ELF-1 (cell line): ENCODE results near the gene CCDC157.
"Not testable (repeated sequence)": the region's sequence is repeated elsewhere in the genome, so short reads cannot be mapped to it uniquely, and the experiment has no call there.

ENCODE experiments used
- DNase-seq: peaks from one replicate; pipeline ENCODE4 v3.0.0-alpha.2; 2016; ENCODE audit warnings: low read depth, low spot score

CCDC157 gene

DNA sequence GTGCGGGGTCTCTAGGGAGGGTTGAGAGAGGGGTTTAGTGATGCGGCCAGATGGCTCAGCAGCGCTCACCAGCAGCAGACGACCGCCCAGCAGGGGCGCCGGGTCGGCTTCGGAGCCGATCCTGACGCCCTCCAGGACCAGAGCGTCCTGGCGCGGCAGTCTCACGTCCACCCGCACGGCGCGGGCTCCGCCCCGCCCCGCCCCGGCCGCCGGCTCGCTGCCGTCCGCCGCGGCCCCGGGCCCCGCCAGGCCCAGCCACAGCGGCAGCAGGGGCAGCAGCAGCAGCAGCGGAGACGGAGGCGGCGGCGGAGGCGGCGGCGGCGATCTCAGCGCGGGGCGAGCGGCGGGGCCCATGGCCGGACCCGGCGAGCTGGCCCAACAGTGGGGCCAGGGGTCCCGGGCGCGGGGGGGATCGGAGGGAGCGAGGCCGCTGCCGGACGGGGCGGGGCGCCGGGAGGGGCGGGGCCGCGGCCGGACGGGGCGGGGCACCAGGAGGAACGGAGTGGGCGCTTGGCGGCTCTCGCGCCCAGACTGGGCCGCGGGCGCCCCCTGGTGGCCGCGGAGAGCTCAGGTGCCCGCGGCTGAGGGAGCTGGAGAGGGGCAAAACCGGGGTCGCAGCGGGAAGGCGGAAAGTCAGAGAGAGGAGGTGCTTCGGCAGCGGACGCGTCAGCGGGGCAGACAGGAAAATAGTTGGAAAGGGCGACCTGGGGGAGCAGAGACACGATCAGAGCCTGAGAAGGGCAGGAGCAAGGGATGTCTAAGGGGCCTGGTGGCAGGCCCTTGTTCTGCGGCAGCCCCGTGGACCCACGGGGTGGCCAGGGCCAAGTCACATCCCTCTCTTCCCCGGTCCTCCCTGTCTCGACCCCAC lies 30.4 kb downstream of the CCDC157 start, which contains the start of gene RNF215:
TSS of gene RNF215 (minus strand) at position 452 of the 868 bp plus-strand sequence. CDS start at position 354, 98 bp downstream.
- peak; percentile 93 for DNase-seq

DNA sequence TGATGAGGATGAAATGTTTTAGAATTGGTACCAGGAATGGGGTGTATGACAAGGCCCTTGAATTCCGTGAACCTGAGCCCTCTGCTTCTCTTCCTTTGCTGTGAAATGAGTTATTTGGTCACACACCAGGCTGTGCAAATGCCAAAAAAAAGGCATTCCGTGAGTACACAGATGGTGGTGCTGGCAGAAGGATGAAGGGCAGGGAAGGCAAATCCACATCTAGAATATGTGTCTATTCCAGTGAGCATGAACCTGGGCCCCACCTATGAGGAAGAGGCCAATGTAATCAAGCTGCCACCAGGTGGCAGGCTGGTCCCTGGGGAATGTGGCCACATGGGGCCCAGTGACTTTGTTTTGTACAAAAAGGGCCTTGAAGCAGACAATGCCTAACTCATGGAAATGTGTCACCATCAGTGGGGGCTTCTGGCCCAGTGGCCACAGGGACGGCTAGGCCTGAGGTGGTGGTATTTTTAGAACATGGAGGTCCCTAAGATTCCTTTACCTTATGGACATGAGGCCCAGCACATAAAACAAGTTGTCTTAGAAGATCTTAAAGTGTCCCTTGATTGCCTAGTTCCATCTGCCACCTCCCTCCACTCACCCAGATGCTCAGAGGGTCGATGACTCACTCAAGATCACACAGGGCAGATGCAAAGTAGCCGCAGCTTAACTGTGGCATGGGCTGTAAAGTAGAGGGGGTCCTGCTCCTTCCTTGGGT lies 34.3 kb downstream of the CCDC157 start:
- peak; percentile 73 for DNase-seq

DNA sequence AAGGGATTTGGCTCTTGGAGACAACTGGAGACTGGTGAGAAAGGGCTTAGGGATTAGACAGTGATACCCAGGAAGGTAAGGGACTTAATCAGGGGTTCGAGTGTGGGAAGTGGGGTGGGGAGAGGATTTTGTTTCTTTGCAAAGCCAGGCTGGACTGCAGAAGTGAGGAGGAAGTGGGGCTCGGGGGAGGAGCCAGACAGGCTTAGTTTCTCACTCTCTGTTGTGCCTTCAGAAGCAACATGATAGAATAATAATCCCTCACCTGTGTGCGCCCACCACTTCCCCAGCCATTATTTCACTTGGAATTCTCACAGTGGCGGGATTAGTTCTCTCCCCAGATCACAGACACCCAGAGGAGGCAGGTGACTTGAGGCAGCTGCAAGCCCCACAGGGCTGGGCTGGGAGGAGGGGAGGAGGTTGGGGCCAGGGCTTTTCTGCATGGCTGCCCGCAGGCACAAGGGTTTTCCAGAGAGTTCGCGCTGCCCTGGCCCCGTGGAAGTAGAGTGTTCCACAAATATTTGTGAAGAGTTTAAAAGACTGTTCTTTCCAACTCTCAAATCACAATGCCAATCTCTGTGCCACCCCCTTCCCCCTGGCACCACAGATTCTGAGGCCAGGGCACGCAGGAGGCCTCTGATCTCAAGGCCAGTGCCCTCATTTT lies 36.0 kb downstream of the CCDC157 start:
- no peak for DNase-seq

DNA sequence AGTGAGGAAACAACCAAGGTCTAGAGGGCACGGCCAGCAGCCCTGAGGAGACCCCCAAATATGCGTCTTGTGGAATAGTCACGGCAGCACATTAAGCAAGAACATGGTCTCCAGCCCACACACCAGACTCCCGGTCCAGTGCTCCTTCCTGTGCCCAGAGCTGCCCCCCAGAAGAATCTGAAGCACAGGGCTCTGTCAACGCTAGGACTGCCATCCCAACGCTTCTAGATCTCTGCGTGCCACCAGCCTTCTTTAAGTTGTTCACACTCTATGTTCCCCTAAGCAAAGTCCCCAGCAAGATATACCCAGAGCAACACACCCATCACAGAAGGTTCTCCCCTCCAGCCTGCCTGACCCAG lies 36.5 kb downstream of the CCDC157 start:
- DNase-seq, result no peak

DNA sequence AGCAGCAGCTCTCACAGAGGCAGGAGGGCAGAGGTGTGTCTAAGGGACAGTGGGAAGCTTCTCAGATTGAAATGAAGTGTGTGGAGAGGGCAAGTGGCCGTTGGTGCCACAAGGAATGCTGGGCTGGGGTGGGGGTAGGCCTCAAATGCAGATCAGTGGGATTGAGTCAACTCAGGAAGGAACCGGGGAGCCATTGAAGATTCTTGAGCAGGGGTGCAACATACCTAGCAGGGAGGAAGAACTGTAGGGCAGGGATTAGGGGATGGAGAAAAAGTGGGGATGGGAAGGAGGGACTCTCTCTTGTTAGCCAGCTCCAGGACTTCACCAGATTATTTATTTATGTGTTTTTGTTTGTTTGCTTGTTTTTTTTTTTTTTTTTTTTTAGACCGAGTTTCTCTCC lies 37.1 kb downstream of the CCDC157 start:
- no peak for DNase-seq

DNA sequence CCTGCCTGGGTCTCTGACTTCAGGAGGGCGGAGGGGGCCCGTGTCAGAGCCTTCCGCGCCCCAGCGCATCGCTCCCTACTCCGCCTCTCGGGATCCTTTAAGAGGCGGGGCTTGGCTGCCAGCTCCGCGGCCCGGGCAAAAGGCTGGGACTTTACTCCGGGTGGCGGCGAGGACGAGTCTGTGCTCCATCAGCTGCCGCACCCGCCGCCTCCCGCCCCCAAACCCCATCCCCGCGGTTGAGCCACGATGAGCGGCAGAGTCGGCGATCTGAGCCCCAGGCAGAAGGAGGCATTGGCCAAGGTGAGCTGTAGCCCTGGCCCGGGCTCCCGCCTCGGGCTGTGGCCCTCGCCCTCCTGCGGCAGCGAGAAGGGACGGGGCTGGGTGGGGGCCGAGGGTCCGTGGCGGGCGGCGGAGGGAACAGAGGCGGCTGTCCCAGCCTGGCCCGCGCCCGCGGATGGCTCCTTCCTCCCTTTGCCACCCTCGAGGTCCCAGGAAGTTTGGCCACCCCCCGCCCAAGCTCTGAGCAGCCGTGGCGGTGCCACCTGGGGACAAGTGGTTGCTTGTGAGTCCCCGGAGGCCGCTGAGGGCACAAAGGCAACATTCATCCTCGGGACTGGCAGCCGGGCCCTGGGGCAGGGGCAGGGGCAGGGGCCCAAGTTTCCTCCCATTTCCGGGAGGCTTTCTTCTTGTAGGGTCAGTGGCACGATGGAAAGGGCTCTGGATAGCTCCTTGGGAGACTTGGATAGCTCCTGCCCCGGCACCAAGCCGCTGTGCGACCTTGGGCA lies 40.3 kb downstream of the CCDC157 start, which contains the start of gene SEC14L2:
TSS of gene SEC14L2 (plus strand) at position 148 of the 785 bp plus-strand sequence. CDS start at position 247, 99 bp downstream.
- DNase-seq, result peak; percentile 36

DNA sequence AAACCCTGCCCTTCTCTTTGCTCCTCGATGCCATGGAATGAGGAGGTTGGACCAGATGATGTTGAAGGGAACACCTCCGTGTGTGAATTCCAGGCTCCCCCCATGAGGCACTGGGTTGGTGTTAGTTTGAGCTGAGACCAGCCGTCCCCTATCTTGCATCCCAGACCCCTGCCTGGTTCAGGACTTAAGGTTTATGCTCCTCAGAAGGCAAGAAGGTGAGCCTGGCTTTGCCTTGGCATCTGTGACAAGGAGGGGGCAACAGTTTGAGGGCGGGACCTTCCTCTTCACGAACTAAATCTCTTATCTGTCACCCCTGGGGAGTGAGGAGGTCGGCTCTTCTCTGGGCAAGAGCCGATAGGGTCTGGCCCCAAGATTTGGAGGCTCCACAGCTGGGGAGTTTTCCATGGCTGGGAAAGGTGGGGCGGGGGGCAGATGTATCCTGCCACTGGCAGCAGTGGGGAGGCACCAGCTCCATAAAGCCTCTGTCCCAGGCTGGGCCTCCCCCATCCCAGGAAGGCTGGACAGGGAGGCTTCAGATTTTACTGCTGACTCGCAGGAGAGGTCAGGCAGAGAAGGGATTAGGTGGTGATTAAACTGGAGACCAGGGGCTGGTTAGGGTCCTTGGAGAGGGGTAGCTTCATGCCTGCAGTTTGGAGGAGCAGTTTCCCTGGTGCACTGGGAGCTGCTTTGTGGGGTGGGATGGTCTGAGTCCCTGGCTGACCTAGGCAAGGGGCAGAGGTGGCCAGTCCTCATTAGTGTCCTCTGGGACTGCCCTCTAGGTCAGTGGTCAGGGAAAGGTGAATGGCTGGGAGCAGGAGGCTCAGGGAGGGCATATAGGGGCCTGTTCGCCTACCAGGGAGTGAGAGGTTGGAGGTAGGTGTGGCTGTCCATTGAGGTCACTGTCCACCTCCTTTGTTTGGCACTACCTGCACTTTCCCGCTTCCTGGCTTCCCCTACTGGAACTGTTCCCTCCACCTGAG lies 41.1 kb downstream of the CCDC157 start:
- DNase-seq, result peak; percentile 22

DNA sequence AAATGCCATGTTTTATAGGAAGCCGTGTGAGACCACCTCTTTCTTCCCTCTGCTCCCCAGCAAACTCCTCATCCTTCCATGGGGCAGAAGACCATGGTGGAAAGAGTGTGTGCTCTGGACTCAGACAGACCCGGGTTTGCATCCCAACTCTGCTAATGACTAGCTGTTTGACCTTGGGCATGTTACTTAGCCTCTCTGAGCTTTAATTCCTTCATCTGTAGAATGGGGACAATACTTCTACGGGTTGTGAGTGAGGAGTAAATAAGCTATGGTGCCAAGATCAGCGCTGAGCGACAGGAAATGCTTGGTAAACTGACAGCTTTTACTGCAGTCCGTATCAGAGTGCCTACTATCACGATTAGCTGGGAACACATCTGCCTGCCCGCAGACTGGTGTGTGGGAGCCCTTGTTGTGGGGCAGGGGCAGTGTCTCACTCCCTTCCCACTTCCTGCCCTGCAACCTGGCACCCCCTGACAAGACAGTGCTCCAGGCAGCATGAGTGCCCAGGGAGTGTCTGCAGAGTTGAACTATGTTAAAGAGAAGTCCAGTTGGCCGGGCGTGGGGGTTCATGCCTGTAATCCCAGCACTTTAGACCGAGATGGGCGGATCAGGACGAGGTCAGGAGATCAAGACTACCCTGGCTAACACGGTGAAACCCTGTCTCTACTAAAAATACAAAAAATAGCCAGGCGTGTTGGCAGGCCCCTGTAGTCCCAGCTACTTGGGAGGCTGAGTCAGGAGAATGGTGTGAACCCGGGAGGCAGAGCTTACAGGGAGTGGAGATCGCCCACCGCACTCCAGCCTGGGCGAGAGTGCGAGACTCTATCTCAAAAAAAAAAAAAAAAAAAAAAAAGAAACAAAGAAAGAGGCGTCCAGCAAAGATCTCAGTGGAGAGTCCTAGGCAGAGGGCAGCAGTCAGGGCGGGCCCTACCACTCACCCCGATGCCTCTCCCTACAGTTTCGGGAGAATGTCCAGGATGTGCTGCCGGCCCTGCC lies 42.2 kb downstream of the CCDC157 start:
- no peak for DNase-seq

DNA sequence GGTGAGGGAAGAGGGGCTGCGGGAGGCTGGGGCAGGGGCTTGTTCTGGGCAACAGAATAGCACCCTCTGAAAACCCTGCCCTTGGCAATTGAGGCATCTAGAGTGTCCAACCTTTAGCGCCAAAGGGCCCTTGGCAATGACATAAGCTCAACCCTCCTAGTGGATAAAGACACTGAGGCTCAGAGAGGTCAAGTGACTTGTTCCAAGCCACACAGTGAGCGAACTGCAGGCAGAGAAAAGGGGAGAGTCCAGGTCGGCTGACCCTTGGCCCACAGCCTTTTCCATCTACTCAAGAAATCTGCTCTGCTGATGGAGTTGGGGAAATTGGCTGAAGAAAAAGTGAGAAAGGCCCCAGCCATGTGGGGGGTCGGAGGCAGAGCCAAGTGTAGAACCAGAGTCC lies 42.9 kb downstream of the CCDC157 start:
- DNase-seq, result no peak

DNA sequence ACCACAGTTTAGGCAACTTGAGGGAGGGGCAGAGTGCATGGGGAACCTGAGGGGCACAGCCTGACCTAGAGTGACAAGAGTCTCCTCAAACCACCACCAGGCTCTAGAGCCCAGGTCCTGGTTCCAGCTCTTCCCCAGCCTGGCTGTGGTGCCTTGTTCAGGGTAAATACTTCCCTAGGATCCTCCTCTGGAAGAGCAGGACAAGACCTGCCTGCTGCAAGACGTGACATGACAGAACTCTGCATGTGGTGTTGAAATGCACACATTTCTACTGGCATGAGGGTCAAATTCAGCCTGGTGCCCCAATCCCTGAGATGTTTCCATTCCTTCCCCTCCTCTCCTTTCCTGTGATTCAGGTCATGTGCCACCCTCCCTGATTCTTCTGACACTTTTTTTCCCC lies 43.4 kb downstream of the CCDC157 start:
- DNase-seq, result no peak

DNA sequence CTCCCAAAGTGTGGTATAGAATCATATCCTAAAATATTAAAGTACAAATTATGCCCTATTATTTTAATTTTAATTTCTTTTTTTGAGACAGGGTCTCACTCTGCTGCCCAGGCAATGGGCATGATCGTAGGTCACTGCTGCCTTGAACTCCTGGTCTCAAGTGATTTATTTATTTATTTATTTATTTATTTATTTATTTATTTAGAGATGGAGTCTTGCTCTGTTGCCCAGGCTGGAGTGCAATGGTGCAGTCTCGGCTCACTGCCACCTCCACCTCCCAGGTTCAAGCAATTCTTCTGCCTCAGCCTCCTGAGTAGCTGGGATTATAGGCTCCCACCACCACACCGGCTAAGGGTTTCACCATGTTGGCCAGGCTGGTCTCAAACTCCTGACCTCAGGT lies 44.2 kb downstream of the CCDC157 start:
- DNase-seq, result not testable (repeated sequence)

DNA sequence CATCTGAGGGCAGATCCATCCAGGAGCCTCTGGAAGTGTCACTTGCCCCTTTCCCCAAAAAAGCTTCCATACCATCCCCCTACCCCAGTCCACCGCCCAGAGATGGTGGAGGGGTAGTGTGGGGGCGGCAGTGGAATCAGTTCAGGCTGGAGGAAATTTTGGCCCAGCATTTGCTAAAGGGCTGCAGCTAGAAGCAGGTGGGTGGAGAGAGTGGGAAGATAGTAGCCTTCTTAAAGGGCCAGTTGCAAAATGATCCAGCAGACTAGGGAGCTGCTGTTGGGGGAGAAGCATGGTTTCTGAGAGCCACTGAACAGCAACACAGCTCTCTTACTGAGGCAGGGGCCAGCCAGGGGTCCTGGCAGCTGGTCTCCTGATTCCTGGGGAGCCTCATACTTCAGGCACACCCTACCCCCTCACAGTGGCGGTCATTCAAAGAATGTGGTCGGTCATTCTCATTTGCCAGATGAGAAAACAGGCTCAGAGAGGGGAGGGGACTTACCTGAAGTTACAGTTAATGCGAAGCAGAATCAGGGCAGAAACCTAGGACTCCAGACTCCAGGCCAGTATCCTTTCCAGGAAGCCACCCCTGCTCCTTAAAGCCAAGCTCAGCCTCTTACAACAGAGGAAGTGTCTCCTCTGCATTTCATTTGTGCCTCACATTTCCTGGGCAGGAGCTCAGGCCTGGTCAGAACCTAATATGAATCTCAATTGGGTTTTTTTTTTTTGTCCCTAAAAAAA lies 45.4 kb downstream of the CCDC157 start:
- peak; percentile 24 for DNase-seq

DNA sequence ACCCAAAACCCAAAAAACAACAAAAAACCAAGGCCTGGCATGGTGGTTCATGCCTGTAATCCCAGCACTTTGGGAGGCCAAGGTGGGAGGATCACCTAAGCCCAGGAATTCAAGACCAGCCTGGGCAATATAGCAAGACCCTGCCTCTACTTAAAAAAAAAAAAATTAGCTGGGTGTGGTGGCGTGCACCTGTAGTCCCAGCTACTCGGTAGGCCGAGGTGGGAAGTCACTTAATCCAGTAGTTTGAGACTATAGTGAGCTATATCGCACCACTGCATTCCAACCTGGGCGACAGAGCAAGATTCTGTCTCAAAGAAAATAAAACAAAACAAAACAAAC lies 45.9 kb downstream of the CCDC157 start:
- DNase-seq, result not testable (repeated sequence)

DNA sequence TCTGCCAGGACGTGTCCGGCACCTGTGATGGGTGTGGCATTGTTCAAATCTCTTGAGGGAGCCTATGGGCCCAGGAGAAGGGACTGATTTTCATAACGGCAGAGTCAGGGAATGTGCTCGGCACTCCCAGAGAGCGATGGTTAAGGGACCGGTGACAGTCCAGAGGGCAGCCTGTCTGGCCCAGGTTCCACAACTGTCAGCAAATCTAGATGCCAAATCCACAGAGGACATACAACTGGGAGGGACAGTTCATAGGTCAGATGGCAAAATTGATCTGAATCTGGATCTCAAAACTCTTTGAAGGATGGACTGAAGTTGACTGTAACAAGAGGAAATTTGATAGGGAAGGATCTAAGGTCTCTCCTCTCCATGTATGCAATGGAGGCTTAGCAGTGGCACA lies 47.5 kb downstream of the CCDC157 start:
- no peak for DNase-seq

DNA sequence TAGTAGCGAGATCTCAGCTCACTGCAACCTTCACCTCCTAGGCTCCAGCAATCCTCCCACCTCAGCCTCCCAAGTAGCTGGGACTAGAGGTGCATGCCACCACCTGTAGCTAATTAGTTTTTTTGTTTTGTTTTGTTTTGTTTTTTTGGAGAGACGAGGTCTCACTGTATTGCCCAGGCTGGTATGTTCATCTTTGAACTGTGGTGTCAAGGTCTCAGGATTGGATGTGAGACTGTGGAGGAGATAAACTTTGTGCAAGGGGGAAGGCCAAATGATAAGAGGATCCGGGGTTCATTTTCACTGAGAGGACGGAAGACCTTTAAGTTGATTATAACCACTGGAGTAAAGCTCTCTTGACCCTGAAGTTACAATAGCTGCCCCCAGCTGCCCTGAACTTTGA lies 48.9 kb downstream of the CCDC157 start:
- DNase-seq, result no peak

DNA sequence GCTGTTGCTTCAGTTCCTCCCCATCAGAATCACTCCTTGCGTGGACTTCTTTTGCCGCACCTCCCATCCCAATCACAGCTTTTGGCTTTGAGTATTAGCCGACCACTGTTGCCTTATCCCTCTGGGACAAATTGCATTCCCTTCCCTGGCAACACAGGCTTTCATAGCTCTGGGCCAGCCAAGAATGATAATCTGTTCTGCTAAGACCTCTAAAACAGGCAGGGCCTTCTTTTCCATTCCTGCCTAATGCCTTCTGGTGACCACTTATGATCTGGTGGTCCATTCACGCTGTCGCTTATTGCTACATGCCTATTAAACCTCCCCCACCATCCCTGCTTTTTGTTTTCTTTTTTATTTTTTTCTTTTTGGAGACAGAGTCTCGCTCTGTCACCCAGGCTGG lies 49.6 kb downstream of the CCDC157 start:
- no peak for DNase-seq

DNA sequence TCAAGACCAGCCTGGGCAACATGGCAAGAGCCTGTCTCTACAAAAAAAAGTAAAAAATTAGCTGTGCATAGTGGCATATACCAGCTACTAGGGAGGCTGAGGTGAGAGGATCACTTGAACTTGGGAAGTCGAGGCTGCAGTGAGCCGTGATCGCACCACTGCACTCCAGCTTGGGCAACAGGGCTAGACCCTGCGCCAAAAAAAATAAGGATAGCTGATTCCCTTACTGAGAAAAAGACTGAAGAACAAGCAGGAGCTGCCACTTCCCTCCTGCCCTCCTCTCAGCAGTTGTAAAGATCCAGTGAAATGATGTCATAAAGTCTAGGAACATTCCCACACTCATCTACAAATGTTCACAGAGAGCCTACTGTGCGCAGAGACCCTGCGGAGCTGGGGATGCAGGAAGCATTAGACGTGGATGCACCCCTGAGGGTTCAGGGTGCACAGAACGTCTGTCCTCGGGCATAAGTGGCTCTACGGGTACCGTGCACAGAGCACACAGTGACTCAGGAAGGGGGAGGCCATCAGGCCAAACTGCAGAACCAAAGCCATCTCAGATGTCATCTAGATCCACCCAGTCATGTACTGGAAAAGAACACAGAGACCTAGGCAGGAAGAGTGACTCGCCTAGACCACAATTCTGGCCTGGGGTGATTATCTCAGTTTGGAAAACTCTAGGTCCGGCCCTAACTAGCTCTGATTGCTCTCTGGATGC lies 51.7 kb downstream of the CCDC157 start:
- DNase-seq, result peak; percentile 29

DNA sequence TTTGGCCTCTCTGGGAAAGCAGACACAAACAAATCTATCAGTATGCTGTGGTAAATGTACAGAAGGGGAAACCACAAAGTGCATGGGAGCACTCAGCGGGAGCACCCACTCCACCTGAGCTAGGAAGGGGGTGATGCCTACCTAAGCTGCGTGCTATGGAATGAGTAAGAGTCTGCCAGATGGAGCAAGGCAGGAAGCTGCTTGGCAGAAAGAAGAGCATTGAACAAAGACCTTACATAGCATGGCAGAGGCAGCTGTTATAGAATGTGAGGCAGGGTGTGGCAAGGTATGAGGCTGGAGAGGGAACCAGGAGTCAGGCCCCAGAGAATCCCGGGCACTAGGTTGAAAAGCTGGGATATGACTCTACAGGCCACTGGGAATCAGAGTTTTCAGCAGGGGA lies 55.0 kb downstream of the CCDC157 start:
- no peak for DNase-seq
